ENCODE measurements around the gene BTRC. TPM values are rescaled to one million over a fixed set of nuclear protein-coding genes. Genes with fewer than 3 reads are reported as not detected.

The BTRC gene
- total RNA-seq, 1 experiment from 2014 or later: 5.7 TPM

- no peaks in the 10 kb centered on the region for H3K9me2 ChIP-seq (replicated peaks; ENCODE audit: low read length)
- H3K9me3 ChIP-seq (ENCODE audit: low read length): no peaks in the 10 kb centered on the region
- DNase-seq (no peak), ATAC-seq (no peak)
- H3K4me1 ChIP-seq (ENCODE audit: insufficient read depth, low read length): no peaks in the 10 kb centered on the region
- BruUV-seq (replicated peaks): no TSS peak
- no peaks in the 10 kb centered on the region for H3F3A ChIP-seq (ENCODE audit: low read length, unreplicated experiment)
- no peaks in the 10 kb centered on the region for H3K27me3 ChIP-seq (ENCODE audit: low read length)
- TF ChIP-seq CTCF (conservative IDR thresholded peaks at IDR 0.05; ENCODE audit: low read depth, low read length) (no peak), EZH2phosphoT487 (IDR thresholded peaks at IDR 0.05; ENCODE audit: borderline replicate concordance, low read length) (no peak), EZH2 (IDR thresholded peaks at IDR 0.05; ENCODE audit: low read length, unreplicated experiment) (no peak)
- no peak overlapping the region for H3K9ac ChIP-seq (ENCODE audit: low read length)
- H3K4me2 ChIP-seq (ENCODE audit: low read length): no peak overlapping the region
- H3K36me3 ChIP-seq (ENCODE audit: low read depth, low read length): no peaks in the 10 kb centered on the region
- H3K4me3 ChIP-seq (ENCODE audit: low read length): no peak overlapping the region
- H2AFZ ChIP-seq (ENCODE audit: low read length): no peak overlapping the region
- CTCF ChIA-PET: no interaction called here
- H3K79me2 ChIP-seq (ENCODE audit: low read length): no peaks in the 10 kb centered on the region
- intact Hi-C loops (cut with micrococcal nuclease): no loop called here
- POLR2A ChIA-PET (ENCODE audit: unreplicated experiment): no interaction called here
- H4K20me1 ChIP-seq (ENCODE audit: low read length): no peaks in the 10 kb centered on the region
- H3K27ac ChIP-seq (ENCODE audit: low read length): no peak overlapping the region
These were observed 197.0 kb downstream of the BTRC start for GRCh38 chr10:101550965-101551364.

- no peaks in the 10 kb centered on the region for H3K36me3 ChIP-seq (ENCODE audit: low read depth, low read length)
- no peak overlapping the region for H2AFZ ChIP-seq (ENCODE audit: low read length)
- no peaks in the 10 kb centered on the region for H3K4me1 ChIP-seq (ENCODE audit: insufficient read depth, low read length)
- H3K9me3 ChIP-seq (ENCODE audit: low read length): no peaks in the 10 kb centered on the region
- no peaks in the 10 kb centered on the region for H3K79me2 ChIP-seq (ENCODE audit: low read length)
- CTCF ChIA-PET: no interaction called here
- no peaks in the 10 kb centered on the region for H4K20me1 ChIP-seq (ENCODE audit: low read length)
- no peak overlapping the region for H3K9ac ChIP-seq (ENCODE audit: low read length)
- intact Hi-C loops (cut with micrococcal nuclease): no loop called here
- H3K4me2 ChIP-seq (ENCODE audit: low read length): no peak overlapping the region
- H3F3A ChIP-seq (ENCODE audit: low read length, unreplicated experiment): no peaks in the 10 kb centered on the region
- no peak for TF ChIP-seq CTCF (conservative IDR thresholded peaks at IDR 0.05; ENCODE audit: low read depth, low read length)
- no peak for TF ChIP-seq EZH2phosphoT487 (IDR thresholded peaks at IDR 0.05; ENCODE audit: borderline replicate concordance, low read length)
- no peak for TF ChIP-seq EZH2 (IDR thresholded peaks at IDR 0.05; ENCODE audit: low read length, unreplicated experiment)
- no peaks in the 10 kb centered on the region for H3K27me3 ChIP-seq (ENCODE audit: low read length)
- POLR2A ChIA-PET (ENCODE audit: unreplicated experiment): no interaction called here
- no peak overlapping the region for H3K27ac ChIP-seq (ENCODE audit: low read length)
- no peak for ATAC-seq
- no TSS peak for BruUV-seq (replicated peaks)
- H3K4me3 ChIP-seq (ENCODE audit: low read length): no peak overlapping the region
- no peak for DNase-seq
- no peaks in the 10 kb centered on the region for H3K9me2 ChIP-seq (replicated peaks; ENCODE audit: low read length)
These were observed 198.5 kb downstream of the BTRC start for GRCh38 chr10:101552442-101552841.

DNA sequence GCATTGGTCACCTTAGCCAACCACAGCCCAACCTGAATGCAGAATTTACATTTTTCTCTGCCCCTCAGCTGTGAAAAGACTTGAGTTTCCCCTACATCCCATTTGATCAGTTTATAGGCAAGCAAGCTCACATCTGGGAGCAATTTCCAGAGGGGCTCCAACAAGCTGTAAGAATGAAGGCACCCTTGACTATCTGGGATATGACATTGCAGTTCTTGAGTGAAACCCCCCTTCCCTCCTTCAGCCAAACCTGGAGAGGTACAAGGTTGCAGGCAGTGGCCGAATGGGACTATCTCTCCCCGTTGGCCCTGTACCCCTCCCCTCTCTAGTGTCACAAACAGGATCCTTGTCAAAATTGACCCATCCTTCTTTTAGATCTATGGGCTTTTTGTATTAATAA is 203.6 kb downstream of the BTRC start:
- Histone ChIP-seq H4K20me1 (ENCODE audit: low read length) (no peaks in the 10 kb centered on the region), H3K36me3 (ENCODE audit: low read depth, low read length) (no peaks in the 10 kb centered on the region), H3K4me3 (ENCODE audit: low read length) (no peak overlapping the region), H3F3A (ENCODE audit: low read length, unreplicated experiment) (no peaks in the 10 kb centered on the region), H3K9me3 (ENCODE audit: low read length) (no peaks in the 10 kb centered on the region), H3K4me1 (ENCODE audit: insufficient read depth, low read length) (no peaks in the 10 kb centered on the region), H3K27me3 (ENCODE audit: low read length) (no peaks in the 10 kb centered on the region), H2AFZ (ENCODE audit: low read length) (no peak overlapping the region), H3K9me2 (replicated peaks; ENCODE audit: low read length) (no peaks in the 10 kb centered on the region), H3K79me2 (ENCODE audit: low read length) (no peaks in the 10 kb centered on the region), H3K9ac (ENCODE audit: low read length) (no peak overlapping the region), H3K4me2 (ENCODE audit: low read length) (no peak overlapping the region), H3K27ac (ENCODE audit: low read length) (no peak overlapping the region)
- intact Hi-C loops (cut with micrococcal nuclease): no loop called here
- ChIA-PET POLR2A (ENCODE audit: unreplicated experiment) (no interaction called here), CTCF (no interaction called here)
- TF ChIP-seq EZH2 (IDR thresholded peaks at IDR 0.05; ENCODE audit: low read length, unreplicated experiment): no peak
- no peak for TF ChIP-seq EZH2phosphoT487 (IDR thresholded peaks at IDR 0.05; ENCODE audit: borderline replicate concordance, low read length)
- no peak for TF ChIP-seq CTCF (conservative IDR thresholded peaks at IDR 0.05; ENCODE audit: low read depth, low read length)
- DNase-seq: no peak
- no TSS peak for BruUV-seq (replicated peaks)
- no peak for ATAC-seq

All from PC-3 (cell line).